Adrenal gland (tissue), 12 donors: ENCODE measurements around the gene CNTN4. TPM values are rescaled to one million over a fixed set of nuclear protein-coding genes. Genes with fewer than 3 reads are reported as not detected.

Source experiments
- DNase-seq, 7 donors: peaks; one replicate each; pipeline ENCODE4 v3.0.0-alpha.2; 2019 to 2020
- H3K27ac ChIP-seq, 5 donors: fragments of 200-600 bp; sonication (generic) in 4 of 5; 1 replicate in 3 of 5; 2 replicates in 2 of 5; pipeline versions ENCODE4 v1.5.1 to v1.8.0; 2016 to 2020; ENCODE audit warnings: mild to moderate bottlenecking in 1 of 5
- H3K27me3 ChIP-seq: fragments of 200-600 bp; 2 replicates; pipeline ENCODE4 v1.8.0; 2021
- H3K36me3 ChIP-seq, 2 donors: fragments of 200-600 bp; replicated peaks in 1 of 2; 1 replicate in 1 of 2; 2 replicates in 1 of 2; pipeline versions ENCODE4 v1.5.1 to v1.8.0; 2018 to 2022
- H3K4me1 ChIP-seq, 2 donors: fragments of 200-600 bp; replicated peaks in 1 of 2; 1 replicate in 1 of 2; 2 replicates in 1 of 2; pipeline versions ENCODE4 v1.5.1 to v1.8.0; 2018 to 2021
- H3K4me3 ChIP-seq, 4 donors: fragments of 200-600 bp; sonication (generic) in 3 of 4; one replicate each; pipeline ENCODE4 v1.5.1; 2016 to 2018
- H3K9me3 ChIP-seq, 3 donors: fragments of 200-600 bp; sonication (generic) in 1 of 3; replicated peaks in 1 of 3; 1 replicate in 2 of 3; 2 replicates in 1 of 3; pipeline versions ENCODE4 v1.5.1 to v1.8.0; 2016 to 2021
- CTCF ChIP-seq, 6 experiments: fragments of 450-650 bp in 4 of 6; fragments of 200-600 bp in 2 of 6; sonication (generic) in 1 of 6; IDR thresholded peaks; 1 replicate in 5 of 6; 2 replicates in 1 of 6; pipeline versions ENCODE4 v1.5.1 to v1.8.0; 2016 to 2021; ENCODE audit warnings: antibody characterized with exemption in 6 of 6, mild to moderate bottlenecking in 2 of 6, moderate library complexity in 1 of 6
- POLR2A ChIP-seq, 2 donors: fragments of 450-650 bp; IDR thresholded peaks; one replicate each; pipeline ENCODE4 v1.6.1; 2017; ENCODE audit warnings: antibody characterized with exemption in 2 of 2, mild to moderate bottlenecking in 2 of 2, moderate library complexity in 1 of 2
- WGBS, 4 donors: extraction: QIAGEN DNeasy Blood & Tissue Kit in 2 of 4; methylation state at CpG; one replicate each; pipeline versions ENCODE4 v1.1.5 to v1.1.7; 2013 to 2017; 5-methylcytosine and 5-hydroxymethylcytosine counted together
- intact Hi-C, 2 donors: fragments of 100-400 bp; cut with DNase I; formaldehyde crosslinking; loops; one replicate each; pipeline versions ENCODE4 v1.14.1 to v1.15.0; 2022 to 2023
- polyA plus RNA-seq, 3 donors: library from polyadenylated mRNA; stranded (reverse); fragments of 200-250 nt in 2 of 3; fragments of 350-450 nt in 1 of 3; fragmentation: Illumina TruSeq in 1 of 3; extraction: RNeasy Lipid Tissue Mini Kit (QIAGEN cat#74804) in 1 of 3; gene quantifications; one replicate each; pipeline ENCODE4 v1.2.3, GENCODE V29; 2013 to 2014
- total RNA-seq, 9 donors: library from RNA; depleted of rRNA in 4 of 9; stranded (reverse); fragments of >200 nt in 4 of 9; fragments of 120-200 nt in 1 of 9; fragmentation: NEBNext Ultra II Directional in 1 of 9; extraction: Animal tissue kit (Norgen Biotek cat#: 25700) in 1 of 9; gene quantifications; one replicate each; pipeline versions ENCODE4 v1.1.0 to v1.2.4, GENCODE V29; 2013 to 2023
- donor health status: healthy with polysubstance abuse.
- donor health status: Bipolar disorder and iron deficiency.
- donor health status: DM: yes; HTN: yes; CAD: no.
- donor health status: DM: no; HTN: no; CAD: no.
- donor health status: DM: no; HTN: no; CAD: no.
- donor health status: DM: yes; HTN: yes; CAD: no.

The CNTN4 gene
- total and polyA plus RNA-seq, 12 donors: 0.17 to 9.2 (median 1.6) TPM

- Histone ChIP-seq H3K27me3 (no peaks in the 10 kb centered on the region), H3K9me3 (no peaks in the 10 kb centered on the region), H3K4me1 (no peaks in the 10 kb centered on the region), H3K27ac (no peak overlapping the region), H3K4me3 (no peak overlapping the region), H3K36me3 (no peaks in the 10 kb centered on the region)
- intact Hi-C loops: no loop called here
- 75 to 81% (median 76%) methylated on average over 7 of the region's 7 CpGs for WGBS, 4 donors
- DNase-seq: no peak
- TF ChIP-seq CTCF (IDR thresholded peaks at IDR 0.05) (no peak), POLR2A (IDR thresholded peaks at IDR 0.05) (no peak)
Observed at GRCh38 chr3:2880218-2880756, 781.6 kb downstream of the CNTN4 start.

- H3K27me3 ChIP-seq: no peaks in the 10 kb centered on the region
- H3K36me3 ChIP-seq: no peaks in the 10 kb centered on the region
- H3K27ac ChIP-seq: no peak overlapping the region
- H3K9me3 ChIP-seq: no peaks in the 10 kb centered on the region
- intact Hi-C loops: no loop called here
- H3K4me3 ChIP-seq: no peak overlapping the region
- no peak for DNase-seq
- 60 to 92% (median 78%) methylated on average over 3 of the region's 3 CpGs for WGBS, 4 donors
- no peak for TF ChIP-seq POLR2A (IDR thresholded peaks at IDR 0.05)
- no peaks in the 10 kb centered on the region for H3K4me1 ChIP-seq
Observed at GRCh38 chr3:2883283-2883682, 784.6 kb downstream of the CNTN4 start.

GRCh38 chr3:2888592-2888991, 789.9 kb downstream of the CNTN4 start:
- H3K4me3 ChIP-seq: no peak overlapping the region
- TF ChIP-seq POLR2A (IDR thresholded peaks at IDR 0.05): no peak
- no peaks in the 10 kb centered on the region for H3K36me3 ChIP-seq
- no peak overlapping the region for H3K27ac ChIP-seq
- no peaks in the 10 kb centered on the region for H3K27me3 ChIP-seq
- DNase-seq: no peak
- no peaks in the 10 kb centered on the region for H3K9me3 ChIP-seq
- no peaks in the 10 kb centered on the region for H3K4me1 ChIP-seq
- 67 to 72% (median 69%) methylated on average over 2 of the region's 2 CpGs for WGBS, 4 donors
- intact Hi-C loops: no loop called here

- no peak overlapping the region for H3K27ac ChIP-seq
- no peaks in the 10 kb centered on the region for H3K27me3 ChIP-seq
- H3K9me3 ChIP-seq: no peaks in the 10 kb centered on the region
- no peak for DNase-seq
- 44 to 63% (median 52%) methylated on average over 2 of the region's 2 CpGs for WGBS, 4 donors
- no peaks in the 10 kb centered on the region for H3K4me1 ChIP-seq
- intact Hi-C loops: no loop called here
- no peaks in the 10 kb centered on the region for H3K36me3 ChIP-seq
- H3K4me3 ChIP-seq: no peak overlapping the region
- TF ChIP-seq CTCF (IDR thresholded peaks at IDR 0.05): no peak
- TF ChIP-seq POLR2A (IDR thresholded peaks at IDR 0.05): no peak
Observed at GRCh38 chr3:2889736-2890135, 791.1 kb downstream of the CNTN4 start.

GRCh38 chr3:2896308-2896939, 797.8 kb downstream of the CNTN4 start:
- H3K9me3 ChIP-seq: no peaks in the 10 kb centered on the region
- WGBS, 4 donors: 76 to 87% (median 84%) methylated on average over 3 of the region's 3 CpGs
- DNase-seq: no peak
- H3K27ac ChIP-seq: no peak overlapping the region
- H3K36me3 ChIP-seq: no peaks in the 10 kb centered on the region
- H3K4me1 ChIP-seq: no peaks in the 10 kb centered on the region
- no peak overlapping the region for H3K4me3 ChIP-seq
- intact Hi-C loops: no loop called here
- TF ChIP-seq POLR2A (IDR thresholded peaks at IDR 0.05) (no peak), CTCF (IDR thresholded peaks at IDR 0.05) (no peak)
- no peaks in the 10 kb centered on the region for H3K27me3 ChIP-seq
